Raji (cell line): Measurements from ENCODE around the gene XPO4.

Experiments
- POLR2A ChIP-seq: IDR thresholded peaks from 2 replicates; pipeline ENCODE4 v1.6.1; 2011; ENCODE audit warnings: low read depth, low read length, control low read depth; ENCODE audit not compliant: insufficient read depth

The XPO4 gene

DNA sequence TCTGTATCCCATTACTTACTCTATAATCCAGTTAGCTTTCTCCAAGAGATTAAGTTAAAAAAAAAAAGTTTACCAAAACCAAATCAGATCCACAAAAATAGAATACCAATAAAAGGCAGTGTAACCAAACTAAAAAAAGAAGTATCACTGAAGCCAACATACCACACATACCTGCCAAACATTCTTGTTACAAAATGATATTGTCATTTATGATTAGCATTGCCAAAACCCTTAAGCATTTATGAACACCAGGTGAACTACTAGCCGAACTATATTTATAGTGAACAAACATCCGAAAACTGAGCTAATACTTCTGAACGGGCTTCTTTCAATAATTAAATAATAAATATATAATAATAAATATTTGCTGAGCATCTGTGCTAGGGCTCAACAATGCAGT lies 69.7 kb downstream of the XPO4 start:
- TF ChIP-seq POLR2A, result no peak

DNA sequence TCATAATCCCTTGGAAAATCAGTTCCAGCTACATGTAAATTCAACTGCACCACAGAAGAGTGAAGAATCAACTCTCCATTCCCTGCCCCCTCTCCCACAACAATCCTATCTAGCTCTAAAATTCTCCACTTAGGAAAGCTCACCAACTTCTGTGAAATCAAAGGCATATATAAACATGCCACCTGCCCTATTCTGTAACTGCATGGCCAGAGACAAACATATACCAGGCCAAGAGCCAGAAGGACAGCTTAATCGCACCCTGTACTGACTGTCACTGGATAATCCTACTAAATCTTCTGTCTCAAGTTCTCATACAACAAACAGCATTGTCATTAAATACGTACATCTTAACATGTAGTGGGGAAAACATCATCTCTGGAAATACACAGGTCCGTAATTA lies 70.6 kb downstream of the XPO4 start:
- no peak for TF ChIP-seq POLR2A

DNA sequence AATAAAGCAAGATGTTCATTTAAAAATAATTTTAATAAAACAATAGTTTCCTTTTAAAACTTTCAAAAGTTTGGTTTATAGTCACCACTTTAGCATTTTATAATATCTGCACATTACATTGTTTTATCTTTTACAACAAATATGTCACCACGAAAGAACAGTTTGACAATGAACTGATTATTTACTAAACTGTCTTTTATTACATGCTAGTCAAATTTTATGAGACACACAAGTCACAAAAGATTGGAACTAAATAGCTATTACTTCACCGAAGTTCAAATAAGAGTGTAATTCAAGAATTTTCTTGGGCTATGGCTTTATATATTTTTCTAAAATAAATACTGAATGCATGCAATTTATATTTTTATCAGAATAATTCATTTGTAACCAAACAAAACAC lies 71.3 kb downstream of the XPO4 start:
- TF ChIP-seq POLR2A, result no peak

DNA sequence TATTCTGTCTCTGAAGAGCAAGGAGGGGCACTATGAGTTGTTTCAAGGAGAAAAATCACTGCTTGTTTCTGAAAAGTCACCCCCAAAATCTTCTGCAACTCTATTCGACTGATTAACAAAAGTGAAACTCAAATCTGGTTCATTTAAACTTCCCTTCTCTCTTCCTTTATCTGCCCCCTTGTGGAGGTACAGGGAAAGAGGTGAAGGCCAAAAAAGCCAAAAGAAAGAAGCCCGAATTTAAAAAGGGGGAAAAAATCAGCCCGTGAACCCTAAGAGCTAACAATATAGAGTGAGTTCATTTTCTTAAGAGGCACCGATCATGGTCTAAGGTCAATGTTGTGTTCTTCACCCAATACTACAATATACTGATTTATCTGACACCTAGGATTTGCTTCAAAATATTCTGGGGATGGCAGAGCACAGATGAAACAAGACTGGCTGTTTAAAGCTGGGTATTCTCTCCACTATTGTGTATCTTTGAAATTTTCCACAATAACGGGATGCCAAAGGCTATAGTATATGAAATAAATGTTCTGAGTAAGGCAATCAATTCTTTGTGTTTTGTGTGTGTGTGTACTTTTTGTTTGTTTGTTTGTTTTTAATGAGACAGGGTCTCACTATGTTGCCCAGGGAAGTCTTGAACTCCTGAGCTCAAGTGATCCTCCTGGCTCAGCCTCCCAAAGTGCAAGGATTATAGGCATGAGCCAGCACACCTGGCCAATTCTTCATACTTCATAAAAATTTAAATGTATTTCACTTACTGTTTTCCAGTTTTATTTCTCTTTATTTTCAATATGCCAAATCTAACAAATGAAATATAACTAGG lies 73.8 kb downstream of the XPO4 start:
- no peak for TF ChIP-seq POLR2A

DNA sequence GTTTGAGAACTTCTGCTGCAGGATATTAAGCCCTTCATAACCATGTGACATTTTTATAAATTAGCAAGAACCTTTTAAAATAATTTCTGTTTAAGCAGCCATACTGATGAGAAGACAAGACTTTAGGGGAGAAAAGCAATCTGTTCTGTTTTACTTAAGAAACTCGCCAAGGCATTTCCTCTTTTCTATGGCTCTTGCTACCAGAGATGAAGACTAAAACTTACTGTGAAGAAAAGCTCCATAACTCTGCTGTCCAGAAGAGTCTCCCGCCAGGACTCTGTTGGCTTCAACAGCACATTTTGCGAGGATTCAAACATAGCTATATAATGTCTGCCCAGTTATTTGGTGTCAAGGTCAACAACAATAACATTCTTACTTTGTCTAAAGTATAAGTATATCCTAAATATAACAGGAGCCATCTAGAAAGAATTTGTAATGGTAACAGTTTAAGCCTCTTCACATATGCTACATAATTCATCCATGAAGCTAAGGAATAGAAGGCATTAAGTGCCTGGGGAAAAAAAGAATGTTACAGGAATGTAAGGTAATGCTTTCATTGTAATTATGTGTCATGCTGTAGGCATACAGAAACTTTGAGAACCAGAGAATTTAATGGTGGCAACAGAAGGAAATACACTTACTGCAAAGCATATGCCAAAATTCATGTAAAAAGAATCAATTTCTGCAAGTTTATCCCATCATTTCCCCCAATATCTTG lies 75.5 kb downstream of the XPO4 start:
- no peak for TF ChIP-seq POLR2A

DNA sequence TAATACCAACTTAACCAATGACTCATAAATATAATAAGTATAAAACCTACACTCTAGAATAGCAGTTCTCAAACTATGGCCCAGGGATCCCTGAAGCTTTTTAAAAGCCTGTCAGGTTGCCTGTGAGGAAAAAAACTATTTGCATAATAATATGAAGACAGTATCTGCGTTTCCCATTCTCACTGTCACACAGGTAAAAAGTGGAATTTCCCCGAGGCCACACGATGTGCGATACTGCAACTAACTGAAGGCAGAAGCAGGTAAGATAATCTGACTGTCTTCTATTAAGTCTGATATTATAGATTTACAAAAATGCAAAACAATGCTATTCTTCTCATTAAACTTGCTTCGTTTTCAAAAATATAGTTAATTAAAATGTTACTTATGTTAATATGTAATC lies 76.2 kb downstream of the XPO4 start:
- no peak for TF ChIP-seq POLR2A

DNA sequence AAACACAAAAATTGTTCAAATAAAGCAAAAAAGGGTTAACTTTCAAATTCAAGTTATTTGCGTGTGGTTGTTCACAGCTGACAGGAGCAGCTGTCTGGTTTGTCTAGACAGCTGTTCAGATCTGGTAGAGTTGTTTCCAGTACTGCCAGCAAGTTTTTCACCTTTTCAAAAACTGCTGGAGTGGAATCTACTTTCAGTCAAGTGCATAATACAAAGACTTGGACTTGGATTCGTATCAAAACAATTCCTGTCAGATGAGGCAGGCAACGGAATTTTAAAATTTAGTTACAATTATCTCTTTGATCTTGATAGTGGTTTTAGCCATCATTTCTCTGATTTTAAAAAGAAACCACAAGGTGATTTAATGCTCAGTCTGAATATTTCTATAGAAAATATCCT lies 77.1 kb downstream of the XPO4 start:
- no peak for TF ChIP-seq POLR2A

DNA sequence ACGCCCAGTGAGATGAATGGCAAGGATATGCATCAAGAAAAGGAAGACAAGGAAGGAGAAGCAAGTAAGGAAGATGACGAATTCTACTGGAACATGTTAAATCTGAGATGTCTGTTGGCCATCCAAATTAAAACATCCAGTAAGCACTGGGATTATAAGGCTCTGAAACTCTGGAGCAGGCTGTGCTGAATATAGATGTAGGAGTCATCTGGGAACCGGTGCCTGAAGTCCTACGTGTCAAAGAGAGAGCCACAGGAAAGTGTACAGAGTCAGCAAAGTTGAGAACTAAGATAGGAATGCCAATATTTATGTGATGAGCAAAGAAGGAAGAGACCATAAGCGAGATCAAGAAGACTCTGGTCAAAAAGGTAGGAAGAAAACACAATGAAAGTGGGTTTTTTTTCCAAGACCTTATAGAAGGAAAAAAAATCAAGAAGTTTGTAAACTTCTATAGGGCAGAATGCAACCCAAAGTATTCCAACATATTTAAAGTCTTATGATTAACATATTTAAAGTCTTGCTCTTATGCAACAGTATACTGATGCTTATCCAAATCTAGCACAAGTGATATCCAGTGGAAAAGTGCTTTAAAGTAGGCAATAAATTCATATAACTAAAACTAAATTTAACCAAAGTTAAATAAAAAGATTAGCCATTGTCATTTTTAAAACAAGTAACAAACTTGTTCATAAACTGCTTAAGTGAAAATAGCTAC lies 77.6 kb downstream of the XPO4 start:
- no peak for TF ChIP-seq POLR2A

DNA sequence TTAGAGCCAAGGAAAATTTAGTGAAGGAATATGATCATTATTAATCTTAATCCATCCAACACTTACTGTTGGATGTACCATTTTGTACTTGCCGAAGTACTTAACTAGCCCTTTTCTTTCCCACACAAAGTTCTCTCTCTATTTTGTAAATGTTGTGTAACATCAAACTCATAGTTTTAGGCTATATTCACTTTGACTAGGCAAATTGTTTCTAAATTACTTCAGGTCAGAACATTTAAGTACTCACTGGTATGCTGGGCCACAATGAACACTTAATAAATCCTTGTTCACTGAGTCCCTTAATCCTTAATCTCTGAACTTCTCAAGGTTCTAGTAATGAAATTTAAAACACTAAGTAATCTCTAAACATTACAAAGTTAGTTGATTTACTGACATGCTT lies 79.5 kb downstream of the XPO4 start:
- no peak for TF ChIP-seq POLR2A

DNA sequence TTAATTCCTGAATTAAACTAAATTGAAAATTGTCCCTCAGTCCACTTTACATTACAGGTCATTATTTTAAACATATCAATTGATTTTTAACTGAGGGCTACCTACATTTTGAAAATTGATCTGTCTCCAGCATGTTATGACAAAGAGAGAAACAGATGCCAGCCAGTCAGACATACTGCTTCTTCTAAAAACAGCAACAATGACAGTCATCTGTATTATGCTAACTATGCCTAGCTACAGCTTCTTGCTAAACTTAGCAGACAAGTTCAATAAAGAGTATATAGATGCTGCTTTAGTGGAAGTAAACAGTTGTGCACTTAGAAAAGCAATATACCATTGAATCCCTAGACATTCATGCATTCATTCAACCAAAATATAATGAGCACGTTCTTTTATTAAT lies 80.1 kb downstream of the XPO4 start:
- TF ChIP-seq POLR2A, result no peak

DNA sequence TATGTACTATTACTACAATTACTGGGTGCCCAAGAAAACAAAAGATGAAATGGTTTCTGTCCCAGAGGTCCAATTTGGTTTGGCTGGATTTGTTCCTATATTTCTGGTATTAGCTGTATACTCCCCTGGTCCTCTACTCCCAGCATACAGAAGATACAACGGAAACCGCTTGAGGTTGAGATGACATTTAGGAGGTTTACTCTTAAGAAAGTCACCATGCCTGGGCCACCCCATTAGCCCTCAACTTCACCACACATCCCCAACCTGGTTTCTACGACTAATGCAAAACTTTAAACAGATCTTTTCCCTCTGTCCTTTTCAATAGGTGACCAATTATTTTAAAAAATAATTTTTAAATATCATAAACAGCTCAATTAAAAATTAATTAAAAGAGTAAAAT lies 82.8 kb downstream of the XPO4 start:
- no peak for TF ChIP-seq POLR2A

DNA sequence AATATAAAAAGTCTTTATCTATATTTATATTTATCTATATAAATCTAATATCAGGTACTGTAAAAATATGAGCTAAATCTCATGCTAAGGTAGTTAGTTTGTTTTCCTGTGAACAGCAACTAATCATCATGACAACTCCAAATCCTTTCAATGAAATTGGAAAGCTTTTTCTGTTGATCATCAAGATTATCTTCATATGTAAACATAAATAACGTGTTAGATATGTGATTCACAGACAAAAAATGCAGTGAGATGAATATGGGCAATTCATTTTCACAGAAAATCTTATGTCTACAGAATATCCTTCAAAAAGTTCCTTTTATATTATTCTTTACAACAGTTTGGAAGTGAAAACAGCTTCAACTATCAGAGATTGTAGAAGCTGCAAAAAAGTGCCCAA lies 87.1 kb downstream of the XPO4 start:
- no peak for TF ChIP-seq POLR2A

DNA sequence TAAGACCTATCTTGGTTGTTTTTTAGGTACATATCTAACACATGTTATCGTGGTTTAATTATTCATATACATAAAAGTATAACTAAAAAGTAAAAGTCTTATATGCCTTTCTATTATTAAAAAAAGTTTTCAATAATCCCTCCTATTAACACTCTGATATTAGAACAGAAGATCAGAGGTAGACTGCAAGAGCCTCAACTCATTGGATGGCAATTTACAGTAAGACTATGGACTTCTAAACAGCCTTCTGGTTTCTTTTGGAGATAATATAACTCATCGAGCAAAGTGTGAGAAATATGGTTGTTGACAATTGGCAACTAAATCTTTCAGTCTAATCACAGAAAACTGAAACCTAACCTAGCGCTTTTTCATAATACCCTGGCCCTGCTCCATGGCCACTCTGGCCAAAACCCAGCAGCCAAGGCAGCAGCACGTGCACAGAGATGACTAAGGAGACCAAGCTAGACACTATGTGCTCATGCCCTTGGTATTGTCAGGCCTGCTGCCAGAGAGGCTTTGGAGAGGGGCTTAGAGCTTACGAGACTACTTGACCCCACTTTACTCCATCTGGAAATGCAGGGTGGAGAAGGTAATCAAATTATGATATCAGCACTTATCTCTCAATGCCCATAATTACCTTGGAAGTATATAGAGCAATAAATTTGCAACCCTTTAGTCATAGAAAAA lies 88.2 kb downstream of the XPO4 start:
- no peak for TF ChIP-seq POLR2A

DNA sequence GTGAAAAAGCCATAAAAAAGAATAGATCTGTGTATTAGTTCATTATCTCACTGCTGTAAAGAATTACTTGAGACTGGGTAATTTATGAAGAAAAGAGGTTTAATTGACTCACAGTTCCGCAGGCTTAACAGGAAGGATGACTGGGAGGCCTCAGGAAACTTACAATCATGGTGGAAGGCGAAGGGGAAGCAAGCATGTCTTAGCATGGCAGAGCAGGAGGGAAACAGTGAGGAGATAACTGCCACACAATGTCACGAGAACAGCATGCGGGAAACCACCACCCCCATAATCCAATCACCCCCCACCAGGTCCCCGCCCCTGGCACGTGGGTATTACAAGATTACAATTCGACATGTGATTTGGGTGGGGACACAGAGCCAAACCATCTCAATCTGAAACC lies 89.7 kb downstream of the XPO4 start:
- TF ChIP-seq POLR2A, result no peak

DNA sequence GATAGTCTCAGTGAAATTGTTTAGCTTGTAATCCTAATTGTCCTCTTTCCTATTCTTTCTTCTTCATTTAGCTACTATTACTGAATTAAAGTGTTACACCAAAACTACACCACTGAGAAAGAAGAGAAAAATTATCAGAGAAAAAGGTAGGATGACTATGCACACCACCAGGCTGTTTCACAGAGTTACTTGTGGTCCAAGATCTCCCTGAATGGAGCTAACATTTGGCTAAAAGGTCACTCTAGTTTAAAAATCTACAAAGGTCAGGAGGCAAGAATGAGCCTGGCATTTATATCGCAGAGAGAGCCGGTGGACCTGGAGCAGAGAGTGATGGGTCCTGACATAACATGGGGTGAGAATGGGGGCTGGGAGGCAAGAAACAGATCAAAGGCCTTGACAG lies 91.7 kb downstream of the XPO4 start:
- TF ChIP-seq POLR2A, result no peak
